ES-I3 (cell line): ENCODE measurements around the gene HS3ST3B1.

ENCODE experiments used
- H3K36me3 ChIP-seq: 2 replicates; pipeline ENCODE4 v1.6.1; 2013; ENCODE audit warnings: mild to moderate bottlenecking, low read length, control low read depth, moderate library complexity; ENCODE audit not compliant: insufficient read depth
- H3K4me1 ChIP-seq: 2 replicates; pipeline ENCODE4 v1.6.1; 2013; ENCODE audit warnings: mild to moderate bottlenecking, control low read depth, low read length; ENCODE audit not compliant: insufficient read depth
- H3K9ac ChIP-seq: 2 replicates; pipeline ENCODE4 v1.6.1; 2013; ENCODE audit warnings: low read depth, mild to moderate bottlenecking, low read length, moderate library complexity
- H3K9me3 ChIP-seq: 2 replicates; pipeline ENCODE4 v1.6.1; 2013; ENCODE audit warnings: mild to moderate bottlenecking, low read length, moderate library complexity; ENCODE audit not compliant: control insufficient read depth, insufficient read depth

Gene HS3ST3B1

GRCh38 chr17:14321476-14321949, 20.6 kb downstream of the HS3ST3B1 start:
- H3K9ac ChIP-seq: no peak overlapping the region
- H3K36me3 ChIP-seq: no peaks in the 10 kb centered on the region
- H3K4me1 ChIP-seq: peaks cover 16% of the 10 kb centered on the region; the same call in 1 of the 2 replicates
- H3K9me3 ChIP-seq: no peaks in the 10 kb centered on the region

- Histone ChIP-seq H3K4me1 (peaks cover 13% of the 10 kb centered on the region; the same call in 1 of the 2 replicates), H3K36me3 (no peaks in the 10 kb centered on the region), H3K9ac (no peak overlapping the region), H3K9me3 (no peaks in the 10 kb centered on the region)
Measured at GRCh38 chr17:14321980-14322776, 21.3 kb downstream of the HS3ST3B1 start.

- Histone ChIP-seq H3K9me3 (no peaks in the 10 kb centered on the region), H3K36me3 (no peaks in the 10 kb centered on the region), H3K4me1 (peaks cover 6% of the 10 kb centered on the region; the same call in 1 of the 2 replicates), H3K9ac (no peak overlapping the region)
Measured at GRCh38 chr17:14323522-14323981, 22.7 kb downstream of the HS3ST3B1 start.

GRCh38 chr17:14325618-14326167, 24.8 kb downstream of the HS3ST3B1 start:
- Histone ChIP-seq H3K9ac (no peak overlapping the region), H3K36me3 (no peaks in the 10 kb centered on the region), H3K4me1 (peaks cover 13% of the 10 kb centered on the region), H3K9me3 (no peaks in the 10 kb centered on the region)

- Histone ChIP-seq H3K9ac (no peak overlapping the region), H3K4me1 (peaks cover 11% of the 10 kb centered on the region), H3K9me3 (no peaks in the 10 kb centered on the region), H3K36me3 (no peaks in the 10 kb centered on the region)
Measured at GRCh38 chr17:14329900-14330491, 29.1 kb downstream of the HS3ST3B1 start.

GRCh38 chr17:14330492-14330962, 29.6 kb downstream of the HS3ST3B1 start:
- Histone ChIP-seq H3K9ac (peak overlapping the region; percentile 20; the same call in 1 of the 2 replicates), H3K9me3 (no peaks in the 10 kb centered on the region), H3K36me3 (no peaks in the 10 kb centered on the region), H3K4me1 (peaks cover 11% of the 10 kb centered on the region)

- no peaks in the 10 kb centered on the region for H3K9me3 ChIP-seq
- 0 out of 2 replicates have a peak overlapping the region, but pooled peaks have one; percentile 20 for H3K9ac ChIP-seq
- H3K36me3 ChIP-seq: no peaks in the 10 kb centered on the region
- peaks cover 11% of the 10 kb centered on the region for H3K4me1 ChIP-seq
Measured at GRCh38 chr17:14331225-14331981, 30.5 kb downstream of the HS3ST3B1 start.

- H3K9me3 ChIP-seq: no peaks in the 10 kb centered on the region
- no peak overlapping the region for H3K9ac ChIP-seq
- no peaks in the 10 kb centered on the region for H3K36me3 ChIP-seq
- H3K4me1 ChIP-seq: peaks cover 11% of the 10 kb centered on the region
Measured at GRCh38 chr17:14331982-14332298, 31.1 kb downstream of the HS3ST3B1 start.

GRCh38 chr17:14332331-14332730, 31.4 kb downstream of the HS3ST3B1 start:
- H3K4me1 ChIP-seq: peaks cover 11% of the 10 kb centered on the region

GRCh38 chr17:14333506-14333905, 32.6 kb downstream of the HS3ST3B1 start:
- H3K9me3 ChIP-seq: no peaks in the 10 kb centered on the region
- H3K36me3 ChIP-seq: no peaks in the 10 kb centered on the region
- peaks cover 11% of the 10 kb centered on the region for H3K4me1 ChIP-seq
- no peak overlapping the region for H3K9ac ChIP-seq

More at GRCh38 chr17:14332331-14332730, 31.4 kb downstream of the HS3ST3B1 start:
- no peak overlapping the region for H3K9ac ChIP-seq
- H3K36me3 ChIP-seq: no peaks in the 10 kb centered on the region
- no peaks in the 10 kb centered on the region for H3K9me3 ChIP-seq

- Histone ChIP-seq H3K9ac (no peak overlapping the region), H3K4me1 (peaks cover 11% of the 10 kb centered on the region), H3K36me3 (no peaks in the 10 kb centered on the region), H3K9me3 (no peaks in the 10 kb centered on the region)
Measured at GRCh38 chr17:14334276-14334840, 33.5 kb downstream of the HS3ST3B1 start.

GRCh38 chr17:14334919-14335318, 34.0 kb downstream of the HS3ST3B1 start:
- no peak overlapping the region for H3K9ac ChIP-seq
- H3K36me3 ChIP-seq: no peaks in the 10 kb centered on the region

GRCh38 chr17:14336418-14336817, 35.5 kb downstream of the HS3ST3B1 start:
- Histone ChIP-seq H3K9me3 (no peaks in the 10 kb centered on the region), H3K36me3 (no peaks in the 10 kb centered on the region), H3K9ac (no peak overlapping the region), H3K4me1 (peaks cover 2% of the 10 kb centered on the region; the same call in 1 of the 2 replicates)

More at GRCh38 chr17:14334919-14335318, 34.0 kb downstream of the HS3ST3B1 start:
- peaks cover 10% of the 10 kb centered on the region for H3K4me1 ChIP-seq
- H3K9me3 ChIP-seq: no peaks in the 10 kb centered on the region
